DMS114 treated with DMSO at 0.1 percent for 48 hours (cell line): Measurements from ENCODE around the gene REX1BD.

Experiments
- DNase-seq: peaks from one replicate; lab custom pipeline; 2025; ENCODE audit not compliant: unreplicated experiment; lab: John Stamatoyannopoulos, UW

REX1BD gene

GRCh38 chr19:18612772-18613588 lies 24.4 kb downstream of the REX1BD start, which contains the start of gene TMEM59L:
Gene TMEM59L, plus strand, starts transcription at chr19:18612870. Its CDS starts 89 bp downstream, at chr19:18612959.
- no peak for DNase-seq

DNA sequence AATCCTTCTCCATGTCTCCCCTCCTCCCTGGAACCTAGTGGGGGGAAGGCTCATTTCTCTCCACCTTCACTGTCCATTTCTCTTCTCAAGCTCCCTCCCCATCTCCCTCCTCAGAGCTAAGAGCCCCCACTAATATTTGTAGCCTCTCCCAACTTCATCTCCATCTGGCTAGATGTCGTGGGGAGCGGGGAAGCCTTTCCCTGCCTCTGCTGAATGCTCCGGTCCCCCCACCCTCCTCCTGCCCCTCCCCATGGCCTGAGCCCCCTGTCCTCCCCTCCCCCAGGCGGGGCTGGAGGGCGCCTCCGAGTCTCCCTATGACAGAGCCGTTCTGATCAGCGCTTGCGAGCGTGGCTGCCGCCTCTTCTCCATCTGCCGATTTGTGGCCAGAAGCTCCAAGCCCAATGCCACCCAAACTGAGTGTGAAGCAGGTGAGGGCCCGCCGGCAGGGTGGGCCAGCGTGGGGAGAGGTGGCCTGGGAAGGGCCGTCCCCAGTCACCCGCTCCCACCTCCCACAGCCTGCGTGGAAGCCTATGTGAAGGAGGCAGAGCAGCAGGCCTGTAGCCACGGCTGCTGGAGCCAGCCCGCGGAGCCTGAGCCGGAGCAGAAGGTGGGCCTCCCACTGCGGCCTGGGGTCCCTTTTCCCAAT lies 25.1 kb downstream of the REX1BD start:
- no peak for DNase-seq

DNA sequence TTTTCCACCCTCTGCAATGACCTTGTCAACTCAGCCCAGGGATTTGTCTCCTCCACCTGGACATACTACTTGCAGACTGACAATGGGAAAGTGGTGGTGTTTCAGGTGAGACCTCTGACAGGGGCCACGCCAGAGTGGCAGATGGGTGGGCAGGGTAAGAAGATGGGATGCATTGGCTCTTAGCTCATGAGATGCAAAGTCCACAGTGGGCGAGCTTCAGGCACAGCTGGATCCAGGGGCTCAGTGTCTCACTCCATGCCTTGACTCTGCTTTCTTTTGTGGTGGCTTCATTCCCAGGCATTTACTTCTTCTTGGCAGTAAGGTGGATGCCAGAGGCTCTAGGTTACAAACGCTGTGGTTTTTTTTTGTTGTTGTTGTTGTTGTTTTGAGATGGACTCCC lies 27.4 kb downstream of the REX1BD start:
- no peak for DNase-seq

DNA sequence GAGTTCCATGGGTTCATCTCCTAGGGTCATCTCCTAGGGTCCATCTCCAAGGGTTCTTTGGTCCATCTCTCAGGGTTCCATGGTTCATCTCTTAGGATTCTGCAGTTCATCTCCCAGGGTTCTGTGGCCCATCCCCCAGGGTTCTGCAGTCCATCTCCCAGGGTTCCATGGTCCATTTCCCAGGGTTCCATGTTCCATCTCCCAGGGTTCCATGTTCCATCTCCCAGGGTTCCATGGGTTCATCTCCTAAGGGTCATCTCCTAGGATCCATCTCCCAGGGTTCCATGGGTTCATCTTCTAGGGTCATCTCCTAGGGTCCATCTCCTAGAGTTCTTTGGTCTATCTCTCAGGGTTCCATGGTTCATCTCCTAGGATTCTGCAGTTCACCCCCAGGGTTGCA lies 29.0 kb downstream of the REX1BD start:
- no peak for DNase-seq

DNA sequence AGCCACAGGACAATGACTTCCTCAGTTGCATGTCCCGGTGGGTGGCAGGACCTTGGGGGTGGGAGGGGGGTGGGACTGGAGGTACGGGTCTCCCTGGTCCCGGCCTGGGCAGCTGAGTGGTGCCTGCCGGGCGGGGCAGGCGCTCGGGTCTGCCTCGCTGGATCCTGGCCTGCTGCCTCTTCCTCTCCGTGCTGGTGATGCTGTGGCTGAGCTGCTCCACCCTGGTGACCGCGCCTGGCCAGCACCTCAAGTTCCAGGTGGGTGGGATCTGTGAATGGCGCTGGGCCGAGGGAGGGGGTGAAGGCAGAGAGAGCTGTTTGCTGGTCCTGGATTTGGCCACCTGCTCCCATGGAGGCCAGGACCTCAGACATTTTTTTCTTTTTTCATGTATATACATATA lies 29.6 kb downstream of the REX1BD start:
- no peak for DNase-seq

DNA sequence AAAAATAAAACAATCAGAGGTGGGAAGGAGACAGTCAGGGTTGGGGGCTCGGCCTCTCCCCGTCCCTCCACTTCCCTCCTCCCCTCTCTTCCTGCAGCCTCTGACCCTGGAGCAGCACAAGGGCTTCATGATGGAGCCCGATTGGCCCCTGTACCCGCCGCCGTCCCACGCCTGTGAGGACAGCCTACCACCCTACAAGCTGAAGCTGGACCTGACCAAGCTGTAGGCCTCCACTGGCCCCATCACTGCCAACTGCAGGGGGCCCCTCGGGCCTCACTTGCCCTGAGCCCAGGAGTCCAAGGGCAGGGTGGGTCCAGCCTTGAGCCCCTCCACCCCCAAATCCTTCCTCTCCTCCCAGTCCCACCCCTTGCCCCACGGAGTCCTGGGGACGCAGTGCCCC lies 31.7 kb downstream of the REX1BD start:
- no peak for DNase-seq

- DNase-seq: no peak
Observed at GRCh38 chr19:18620902-18621301, 32.3 kb downstream of the REX1BD start.

DNA sequence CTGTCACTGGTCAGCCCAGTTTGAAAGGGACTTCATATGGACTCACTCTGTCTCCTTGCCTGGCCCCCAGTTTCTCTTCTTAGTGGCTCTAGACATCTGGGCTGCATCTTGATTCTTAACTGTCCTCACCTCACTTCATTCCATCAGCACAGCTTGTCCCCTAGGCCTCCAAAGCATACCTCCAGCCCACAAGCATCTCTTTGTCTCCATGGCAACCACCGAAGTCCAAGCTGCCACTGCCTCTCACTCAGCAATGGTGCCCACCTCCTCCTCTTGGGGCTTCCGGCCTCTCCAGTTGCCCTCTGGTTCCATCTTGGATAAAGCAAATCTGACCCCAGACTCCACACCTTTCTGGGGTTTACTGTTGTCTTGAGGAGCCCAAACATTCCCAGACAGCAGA lies 38.3 kb downstream of the REX1BD start:
- DNase-seq: no peak

DNA sequence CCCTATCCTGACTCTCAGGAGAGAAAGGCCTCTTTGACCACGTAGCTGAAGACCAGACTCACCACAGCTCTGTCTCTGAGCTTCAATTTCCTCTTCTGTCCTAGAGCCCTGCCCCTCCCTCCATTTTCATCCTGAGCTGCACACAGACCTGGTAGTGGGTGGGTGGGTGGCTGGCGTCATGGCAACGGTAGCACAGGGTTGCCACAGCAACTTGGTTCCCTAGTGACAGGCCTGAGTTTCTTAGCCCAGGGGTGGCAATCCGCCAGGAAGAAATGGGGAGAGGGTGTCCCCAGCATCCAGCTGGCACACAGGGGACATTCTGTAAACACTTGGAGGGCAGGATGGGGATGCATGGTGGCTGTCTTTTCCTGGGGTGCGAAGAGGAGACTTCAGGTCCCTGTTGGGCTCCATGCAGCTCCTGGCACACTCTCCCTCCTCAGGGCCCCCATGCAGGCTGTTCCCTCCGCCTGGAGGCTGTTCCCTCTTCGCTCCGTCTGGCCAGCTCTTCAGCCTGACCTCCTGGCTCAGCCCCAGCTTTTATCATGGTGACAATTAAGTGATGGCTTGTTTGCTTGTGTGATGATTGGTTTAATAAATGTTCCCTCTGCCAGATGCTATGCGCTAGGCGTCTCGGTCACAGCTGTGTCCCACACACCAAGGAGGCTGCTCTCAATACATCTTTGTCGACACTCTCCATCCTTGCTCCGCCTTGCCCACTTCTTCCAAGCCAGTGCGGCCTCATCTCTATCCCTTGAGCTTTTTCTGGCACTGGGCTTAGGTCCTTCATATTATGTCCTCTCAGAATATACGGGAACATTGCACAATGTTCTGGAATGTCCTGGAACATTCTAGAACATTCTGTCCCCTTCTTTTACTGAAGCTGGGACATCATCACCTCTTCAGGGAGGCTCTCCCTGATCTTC lies 40.8 kb downstream of the REX1BD start:
- DNase-seq: no peak

DNA sequence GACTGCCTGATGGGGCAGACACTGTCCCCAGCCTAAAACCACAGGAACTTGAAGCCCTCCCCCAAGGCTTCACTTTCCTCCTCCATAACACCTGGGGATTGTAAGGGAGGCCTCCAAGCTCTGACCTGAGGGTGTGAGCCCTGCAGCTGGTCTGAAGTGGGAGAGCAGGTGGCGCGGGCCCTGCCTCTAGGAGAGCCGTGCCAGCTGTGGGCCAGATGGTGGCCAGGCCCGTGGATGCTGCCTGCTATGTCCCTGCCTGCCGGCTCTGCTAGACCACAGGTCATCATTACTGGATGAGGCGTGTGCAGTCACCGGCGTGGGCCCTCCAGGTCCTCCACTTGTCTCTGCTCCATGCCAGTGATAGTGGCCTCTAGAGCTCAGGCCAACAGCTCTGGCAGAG lies 44.7 kb downstream of the REX1BD start:
- DNase-seq: no peak

DNA sequence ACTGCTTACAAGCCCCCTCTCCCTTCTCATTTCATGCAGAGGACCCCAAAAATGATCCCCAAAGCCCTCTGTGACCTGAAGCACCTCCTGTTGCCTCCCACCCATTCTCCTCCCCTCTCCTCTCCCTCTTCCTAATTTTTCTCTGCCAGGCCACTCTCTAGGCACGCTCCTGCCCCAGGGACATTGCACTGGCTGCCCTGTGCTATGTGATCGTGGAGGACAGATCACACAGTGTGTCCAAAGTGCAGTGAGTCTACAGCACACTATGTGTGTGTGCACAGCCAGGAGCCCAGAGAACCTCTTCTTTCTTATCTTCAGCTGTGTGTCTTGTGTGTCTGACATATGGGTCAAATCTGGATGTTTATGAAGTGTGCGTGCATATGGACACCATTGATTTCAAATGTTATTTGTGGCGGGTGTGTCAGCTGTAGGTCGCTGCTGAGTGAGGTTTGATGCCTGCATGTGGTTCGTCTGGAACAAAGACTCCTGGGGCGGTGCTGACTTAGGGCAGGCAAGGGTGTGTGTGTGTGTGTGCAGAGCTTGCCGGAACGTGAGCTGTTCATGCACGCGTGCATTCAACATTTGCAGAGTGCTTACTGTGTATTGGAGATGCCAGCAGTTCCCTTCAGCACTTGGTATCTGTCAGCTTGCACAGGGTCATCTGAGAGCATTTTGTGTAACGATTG lies 46.2 kb downstream of the REX1BD start:
- DNase-seq: no peak

GRCh38 chr19:18635831-18636182 lies 47.2 kb downstream of the REX1BD start:
- no peak for DNase-seq

DNA sequence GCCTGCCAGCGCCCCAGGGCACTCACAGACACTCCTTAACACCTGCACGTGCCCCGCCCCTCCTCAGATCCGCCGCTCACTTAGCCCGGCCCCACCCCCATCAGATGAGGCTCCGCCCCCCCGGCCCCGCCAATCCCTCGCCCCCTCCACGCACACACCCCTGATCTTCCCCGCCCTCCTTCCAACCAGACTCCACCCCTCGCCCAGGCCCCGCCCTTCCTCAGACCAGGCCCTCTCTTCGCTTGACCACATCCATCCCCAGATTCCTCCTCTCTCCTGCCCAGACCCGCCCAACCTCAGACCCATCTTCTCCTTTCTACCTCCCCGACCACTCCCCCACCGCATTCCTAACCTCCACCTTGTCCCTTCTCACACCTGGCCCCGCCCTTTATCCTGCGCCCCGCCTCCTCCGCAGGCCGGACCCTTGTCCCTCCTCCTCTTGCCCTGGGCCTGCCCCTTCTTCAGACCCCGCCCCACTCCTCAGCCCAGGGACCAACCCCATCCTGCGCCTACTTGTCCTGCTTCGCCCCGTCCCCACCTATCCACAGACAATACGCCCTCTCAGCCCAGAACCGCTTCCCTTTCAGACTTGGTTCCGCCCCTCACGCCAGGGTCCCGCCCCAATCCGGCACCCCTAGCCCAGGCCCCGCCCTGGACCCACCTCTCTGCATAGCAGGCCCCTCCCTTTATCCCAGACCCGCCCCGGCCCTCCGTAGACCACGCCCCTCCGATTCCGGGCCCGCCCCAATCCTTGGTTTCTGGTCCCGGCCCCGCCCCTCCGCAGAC lies 47.8 kb downstream of the REX1BD start:
- peak; percentile 91 for DNase-seq

DNA sequence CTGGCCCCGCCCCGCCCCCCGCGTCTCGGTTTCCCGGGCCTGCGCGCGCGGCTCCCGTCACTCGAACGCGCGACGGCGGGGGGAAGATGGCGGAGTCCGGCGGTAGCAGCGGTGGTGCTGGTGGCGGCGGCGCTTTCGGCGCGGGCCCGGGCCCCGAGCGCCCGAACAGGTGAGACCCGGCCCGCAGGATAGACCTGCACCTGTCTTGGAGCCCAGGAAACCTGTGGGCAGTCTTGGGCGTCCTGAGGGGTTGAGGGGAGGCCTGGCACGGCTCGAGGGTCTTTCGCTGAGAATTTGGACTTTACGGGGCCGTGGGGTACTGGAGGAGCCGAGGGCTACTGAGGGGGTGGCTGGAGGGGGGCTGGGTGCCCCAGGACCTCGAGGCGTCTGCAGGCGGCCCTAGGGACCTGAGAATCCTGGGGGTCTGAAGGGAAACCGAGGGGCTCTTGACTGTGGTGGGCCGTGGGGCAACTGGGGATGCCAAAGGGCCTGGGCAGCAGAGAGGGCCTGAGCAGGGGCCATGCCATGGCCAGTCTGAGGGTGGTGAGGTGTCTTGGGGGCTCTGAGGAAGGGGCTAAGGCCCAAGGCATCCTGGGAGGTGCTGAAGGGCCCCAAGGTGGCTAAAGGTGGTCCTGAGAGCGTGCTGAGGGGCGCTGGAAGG lies 48.5 kb downstream of the REX1BD start, which contains the start of gene KLHL26:
Gene KLHL26 (plus strand): TSS at position 60 of the 661 bp plus-strand sequence. CDS start 27 bp downstream, at position 87.
- DNase-seq: no peak

DNA sequence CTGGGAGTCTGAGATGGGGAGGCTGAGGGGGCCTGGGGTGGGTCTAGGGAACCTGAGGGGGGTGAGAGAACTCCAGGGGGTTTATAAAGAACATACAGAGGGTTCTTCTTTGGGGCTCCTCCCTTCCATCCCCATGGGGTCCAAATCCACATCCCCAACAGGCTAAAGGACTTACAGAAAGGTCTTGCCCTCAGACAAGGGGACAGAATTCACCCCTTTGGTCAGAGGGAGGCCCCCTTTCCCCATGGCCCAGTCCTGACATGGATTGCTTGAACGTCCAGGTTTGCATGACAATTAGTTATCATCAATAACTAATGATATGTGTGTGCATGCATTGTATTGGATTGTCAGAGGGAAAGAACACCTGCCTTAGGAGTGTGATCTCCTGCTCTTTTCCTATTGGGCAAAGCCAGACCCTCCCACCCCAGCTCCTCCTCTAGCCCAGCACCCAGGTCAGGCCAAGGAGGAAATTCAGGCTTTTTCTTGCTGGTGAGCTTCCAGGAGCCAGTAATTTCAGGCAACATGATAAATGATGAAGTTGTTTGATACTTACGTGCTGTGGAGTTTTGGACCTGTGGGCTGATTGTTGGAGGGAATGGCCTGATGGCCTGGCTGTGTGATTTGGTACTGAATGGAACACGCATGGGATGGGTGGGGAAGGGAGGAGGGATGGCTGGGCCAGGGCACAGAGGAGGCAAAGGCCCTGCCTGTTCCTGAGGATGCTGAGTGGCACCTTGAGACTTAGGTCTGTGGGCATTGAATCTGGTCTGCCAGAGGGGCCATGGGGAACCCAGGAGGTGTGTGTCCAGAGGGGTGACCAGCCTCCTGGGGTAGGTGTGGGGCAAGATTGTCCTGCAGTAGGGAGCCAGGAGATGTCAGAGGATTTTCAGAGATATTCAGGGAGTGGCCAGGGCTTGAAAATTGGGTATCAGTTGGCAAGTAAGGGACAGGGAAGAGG lies 49.4 kb downstream of the REX1BD start:
- no peak for DNase-seq

- no peak for DNase-seq
Observed at GRCh38 chr19:18639706-18640243, 51.2 kb downstream of the REX1BD start.
